ENCODE data around the gene GNAO1. TPM values are rescaled to one million over a fixed set of nuclear protein-coding genes. Genes with fewer than 3 reads are reported as not detected.

GNAO1 gene
- total and polyA plus RNA-seq, 5 donors = 69.4 to 163 (median 118) TPM

- Histone ChIP-seq H3K9me3 (ENCODE audit: control insufficient read depth, low read length) (no peaks in the 10 kb centered on the region), H3K27me3 (ENCODE audit: control insufficient read depth, insufficient read depth) (no peaks in the 10 kb centered on the region), H3K4me3 (ENCODE audit: low read length) (peak overlapping the region; percentile 82), H3K27ac (ENCODE audit: low read length) (peak overlapping the region; percentile 81), H3K4me1 (ENCODE audit: control insufficient read depth, insufficient read depth, low read length) (peaks cover 1% of the 10 kb centered on the region)
- ATAC-seq (no peak), DNase-seq (peak; percentile 24 to 68 (median 62))
- 17% methylated on average over 18 of the region's 18 CpGs for WGBS
- intact Hi-C loops (cut with DNase I) = loop anchor here in 3 of 4 donors (5.0 to 10.0 kb wide), 6 partner anchors 62 to 148 kb away; no protein-coding TSS in a partner anchor
Observed at GRCh38 chr16:56190048-56190676, 1.1 kb upstream of the GNAO1 start.

- Histone ChIP-seq H3K9me3 (ENCODE audit: control insufficient read depth, low read length) (no peaks in the 10 kb centered on the region), H3K27ac (ENCODE audit: low read length) (peak overlapping the region; percentile 81), H3K27me3 (ENCODE audit: control insufficient read depth, insufficient read depth) (no peaks in the 10 kb centered on the region), H3K4me1 (ENCODE audit: control insufficient read depth, insufficient read depth, low read length) (peaks cover 2% of the 10 kb centered on the region), H3K4me3 (ENCODE audit: low read length) (peak overlapping the region; percentile 82)
- DNase-seq (peak in 1 of 3 donors; percentile 63), ATAC-seq (peak in 1 of 2 donors; percentile 65)
- intact Hi-C loops (cut with DNase I) = loop anchor here in 3 of 4 donors (5.0 to 10.0 kb wide), 6 partner anchors 62 to 148 kb away; no protein-coding TSS in a partner anchor
- 2% methylated on average over 50 of the region's 50 CpGs for WGBS
Observed at GRCh38 chr16:56190677-56191155, 573 bp upstream of the GNAO1 start.

DNA sequence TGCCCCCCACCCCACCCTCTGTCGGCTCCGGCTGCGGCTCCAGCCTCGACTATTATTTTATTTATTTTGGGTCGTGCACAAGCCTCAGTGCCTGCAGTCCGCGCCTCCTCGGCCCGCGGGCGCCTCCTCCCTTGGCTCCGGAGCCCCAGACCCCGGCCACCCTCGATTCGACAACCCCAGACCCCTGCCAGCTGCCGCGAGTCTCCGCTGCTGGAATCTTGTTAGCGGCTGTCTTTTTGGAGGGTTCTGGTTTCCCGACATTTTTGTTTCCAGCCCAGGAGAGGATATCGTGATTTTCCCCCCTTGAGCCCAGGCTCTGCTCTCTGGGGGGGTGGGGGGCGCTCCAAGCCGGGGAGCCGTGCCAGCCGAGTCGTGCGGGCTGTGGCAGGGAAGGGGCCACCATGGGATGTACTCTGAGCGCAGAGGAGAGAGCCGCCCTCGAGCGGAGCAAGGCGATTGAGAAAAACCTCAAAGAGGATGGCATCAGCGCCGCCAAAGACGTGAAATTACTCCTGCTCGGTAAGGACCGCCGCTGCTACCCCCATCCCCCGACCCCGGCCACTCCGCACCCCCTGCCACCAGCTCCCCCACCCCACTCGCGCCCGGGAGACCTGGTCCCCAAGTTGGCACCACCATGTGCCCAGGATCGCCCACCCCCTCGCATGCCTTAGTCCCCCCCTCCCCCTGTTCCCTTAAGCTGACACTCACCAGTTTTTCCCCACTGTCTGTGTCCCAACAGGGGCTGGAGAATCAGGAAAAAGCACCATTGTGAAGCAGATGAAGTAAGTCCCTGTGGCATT lies 746 bp downstream of the GNAO1 start:
- peak; percentile 3 to 6 for ATAC-seq
- peak overlapping the region; percentile 89 for H3K27ac ChIP-seq (ENCODE audit: low read length)
- WGBS = under 1% methylated on average over 46 of the region's 46 CpGs
- DNase-seq = peak; percentile 35 to 77 (median 69)
- peaks cover 5% of the 10 kb centered on the region for H3K4me1 ChIP-seq (ENCODE audit: control insufficient read depth, insufficient read depth, low read length)
- H3K4me3 ChIP-seq (ENCODE audit: low read length) = peak overlapping the region; percentile 82
- H3K9me3 ChIP-seq (ENCODE audit: control insufficient read depth, low read length) = no peaks in the 10 kb centered on the region
- no peaks in the 10 kb centered on the region for H3K27me3 ChIP-seq (ENCODE audit: control insufficient read depth, insufficient read depth)
- intact Hi-C loops (cut with DNase I) = loop anchor here in 3 of 4 donors (5.0 to 10.0 kb wide), 6 partner anchors 60 to 150 kb away; no protein-coding TSS in a partner anchor

GRCh38 chr16:56192635-56192945 lies 1.3 kb downstream of the GNAO1 start:
- intact Hi-C loops (cut with DNase I) = loop anchor here in 3 of 4 donors (5.0 to 10.0 kb wide), 6 partner anchors 60 to 150 kb away; no protein-coding TSS in a partner anchor

GRCh38 chr16:56192986-56193945 lies 2.0 kb downstream of the GNAO1 start:
- DNase-seq (peak in 2 of 3 donors; percentile 18 to 39), ATAC-seq (no peak)
- Histone ChIP-seq H3K4me3 (ENCODE audit: low read length) (peak overlapping the region; percentile 82), H3K4me1 (ENCODE audit: control insufficient read depth, insufficient read depth, low read length) (peaks cover 5% of the 10 kb centered on the region), H3K27ac (ENCODE audit: low read length) (no peak overlapping the region), H3K9me3 (ENCODE audit: control insufficient read depth, low read length) (no peaks in the 10 kb centered on the region), H3K27me3 (ENCODE audit: control insufficient read depth, insufficient read depth) (no peaks in the 10 kb centered on the region)
- 18% methylated on average over 33 of the region's 33 CpGs for WGBS
- intact Hi-C loops (cut with DNase I) = loop anchor here in 3 of 4 donors (5.0 to 10.0 kb wide), 6 partner anchors 59 to 151 kb away; no protein-coding TSS in a partner anchor

More at GRCh38 chr16:56192635-56192945, 1.3 kb downstream of the GNAO1 start:
- Histone ChIP-seq H3K4me1 (ENCODE audit: control insufficient read depth, insufficient read depth, low read length) (peaks cover 5% of the 10 kb centered on the region), H3K4me3 (ENCODE audit: low read length) (peak overlapping the region; percentile 82), H3K9me3 (ENCODE audit: control insufficient read depth, low read length) (no peaks in the 10 kb centered on the region), H3K27ac (ENCODE audit: low read length) (no peak overlapping the region), H3K27me3 (ENCODE audit: control insufficient read depth, insufficient read depth) (no peaks in the 10 kb centered on the region)
- DNase-seq (no peak), ATAC-seq (no peak)
- 16% methylated on average over 6 of the region's 6 CpGs for WGBS

DNA sequence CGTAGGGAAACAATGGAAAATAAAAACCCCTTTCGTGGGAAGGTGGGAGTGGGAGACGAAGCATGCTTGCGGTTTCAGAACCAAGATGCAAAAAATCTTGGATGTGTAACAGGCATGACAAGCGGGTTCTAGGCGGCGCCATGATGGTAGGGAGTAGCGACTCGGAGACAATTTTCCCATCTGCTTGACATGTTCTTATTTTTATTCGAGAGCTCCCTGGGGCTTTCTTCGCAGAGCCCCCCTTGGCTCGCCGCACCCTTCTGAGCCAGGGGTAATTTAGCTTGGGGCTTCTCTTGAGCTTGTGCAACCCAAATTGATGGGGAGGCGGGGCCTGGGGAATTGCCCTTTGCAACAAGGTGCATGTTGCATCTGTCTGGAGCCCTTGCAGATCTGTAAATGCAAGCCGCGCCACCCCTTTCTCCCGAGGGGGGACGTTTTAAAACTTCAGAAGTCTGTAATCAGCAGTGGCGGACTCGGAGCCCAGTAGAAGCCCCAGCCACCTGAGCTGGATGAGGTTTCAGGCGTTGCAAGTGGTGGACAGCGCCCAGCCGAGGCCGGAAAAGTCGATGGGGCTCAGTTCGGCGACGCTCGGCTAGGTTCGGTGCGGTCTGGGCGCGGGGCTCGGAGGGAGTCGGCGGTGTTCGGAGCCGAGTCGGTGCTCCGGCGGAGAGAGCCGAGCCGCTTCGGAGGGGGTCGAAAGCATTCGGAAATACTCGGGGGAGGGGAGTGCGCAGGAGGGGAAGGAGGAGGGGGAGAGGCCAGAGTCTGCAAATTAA lies 2.9 kb downstream of the GNAO1 start:
- Histone ChIP-seq H3K9me3 (ENCODE audit: control insufficient read depth, low read length) (no peaks in the 10 kb centered on the region), H3K4me1 (ENCODE audit: control insufficient read depth, insufficient read depth, low read length) (peaks cover 5% of the 10 kb centered on the region), H3K27ac (ENCODE audit: low read length) (no peak overlapping the region), H3K27me3 (ENCODE audit: control insufficient read depth, insufficient read depth) (no peaks in the 10 kb centered on the region), H3K4me3 (ENCODE audit: low read length) (peak overlapping the region; percentile 19)
- intact Hi-C loops (cut with DNase I) = loop anchor here in 3 of 4 donors (5.0 to 10.0 kb wide), 6 partner anchors 58 to 152 kb away; no protein-coding TSS in a partner anchor
- ATAC-seq = peak; percentile 71 to 87
- WGBS = 5% methylated on average over 48 of the region's 48 CpGs
- DNase-seq = peak; percentile 89 to 95 (median 94)

DNA sequence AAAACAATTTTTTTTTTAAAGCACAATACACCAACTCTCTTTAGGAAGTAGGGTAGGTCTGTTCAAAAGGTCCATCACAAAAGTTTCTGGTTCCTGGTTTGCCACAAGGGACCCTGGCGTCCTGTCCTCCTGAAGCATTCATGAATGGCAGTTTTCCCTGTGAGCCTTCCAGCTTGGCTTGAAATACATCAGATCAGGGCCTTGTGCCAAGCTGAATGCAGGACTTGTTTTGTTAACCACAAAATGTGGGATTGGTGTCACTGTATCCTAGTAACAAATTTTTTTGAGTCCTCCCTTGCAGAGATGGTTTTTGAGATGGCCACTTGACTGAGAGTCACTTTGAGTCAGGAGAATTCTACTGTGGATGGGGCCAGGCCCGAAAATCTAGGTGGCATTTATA lies 3.9 kb downstream of the GNAO1 start:
- intact Hi-C loops (cut with DNase I) = loop anchor here in 3 of 4 donors (10.0 kb wide), 2 partner anchors 70 to 120 kb away; no protein-coding TSS in a partner anchor
- Histone ChIP-seq H3K27ac (ENCODE audit: low read length) (no peak overlapping the region), H3K4me3 (ENCODE audit: low read length) (no peak overlapping the region), H3K27me3 (ENCODE audit: control insufficient read depth, insufficient read depth) (no peaks in the 10 kb centered on the region), H3K9me3 (ENCODE audit: control insufficient read depth, low read length) (no peaks in the 10 kb centered on the region), H3K4me1 (ENCODE audit: control insufficient read depth, insufficient read depth, low read length) (peaks cover 5% of the 10 kb centered on the region)
- ATAC-seq (no peak), DNase-seq (peak in 1 of 3 donors; percentile 53)
- 29% methylated on average over 2 of the region's 2 CpGs for WGBS

GRCh38 chr16:56196381-56196780 lies 5.1 kb downstream of the GNAO1 start:
- Histone ChIP-seq H3K27ac (ENCODE audit: low read length) (no peak overlapping the region), H3K9me3 (ENCODE audit: control insufficient read depth, low read length) (no peaks in the 10 kb centered on the region), H3K27me3 (ENCODE audit: control insufficient read depth, insufficient read depth) (no peaks in the 10 kb centered on the region), H3K4me1 (ENCODE audit: control insufficient read depth, insufficient read depth, low read length) (peaks cover 10% of the 10 kb centered on the region), H3K4me3 (ENCODE audit: low read length) (no peak overlapping the region)
- ATAC-seq (no peak), DNase-seq (no peak)
- intact Hi-C loops (cut with DNase I) = loop anchor here in 3 of 4 donors (10.0 kb wide), 2 partner anchors 68 to 118 kb away; no protein-coding TSS in a partner anchor
- 84% methylated on average over 5 of the region's 5 CpGs for WGBS

- 61% methylated on average over 11 of the region's 11 CpGs for WGBS
- ATAC-seq = no peak
- H3K27me3 ChIP-seq (ENCODE audit: control insufficient read depth, insufficient read depth) = no peaks in the 10 kb centered on the region
- peaks cover 11% of the 10 kb centered on the region for H3K4me1 ChIP-seq (ENCODE audit: control insufficient read depth, insufficient read depth, low read length)
- H3K27ac ChIP-seq (ENCODE audit: low read length) = no peak overlapping the region
- H3K4me3 ChIP-seq (ENCODE audit: low read length) = no peak overlapping the region
- no peak for DNase-seq
- no peaks in the 10 kb centered on the region for H3K9me3 ChIP-seq (ENCODE audit: control insufficient read depth, low read length)
- intact Hi-C loops (cut with DNase I) = loop anchor here in 3 of 4 donors (10.0 kb wide), 2 partner anchors 67 to 117 kb away; no protein-coding TSS in a partner anchor
Observed at GRCh38 chr16:56197192-56197992, 6.1 kb downstream of the GNAO1 start.

Data from right cardiac atrium (tissue), 5 donors.